Endodermal cell (in vitro differentiated cells): ENCODE data around the gene KRTAP19-7. TPM values are rescaled to one million over a fixed set of nuclear protein-coding genes. Genes with fewer than 3 reads are reported as not detected.

ENCODE experiments used
- DNase-seq: peaks from one replicate; pipeline ENCODE4 v3.0.0-alpha.2; 2017
- H3K27ac ChIP-seq: 2 replicates; pipeline ENCODE4 v1.5.1; 2013; ENCODE audit warnings: mild to moderate bottlenecking, low read depth, low read length, moderate library complexity
- H3K27me3 ChIP-seq: 2 replicates; pipeline ENCODE4 v1.6.1; 2013; ENCODE audit warnings: mild to moderate bottlenecking, low read length, moderate library complexity; ENCODE audit not compliant: insufficient read depth, control insufficient read depth, poor library complexity, severe bottlenecking
- H3K36me3 ChIP-seq: 2 replicates; pipeline ENCODE4 v1.7.0; 2013; ENCODE audit warnings: mild to moderate bottlenecking, low read length, moderate library complexity; ENCODE audit not compliant: control insufficient read depth, insufficient read depth
- H3K4me1 ChIP-seq: one replicate; pipeline ENCODE4 v1.7.0; 2013; ENCODE audit warnings: low read length; ENCODE audit not compliant: control insufficient read depth, insufficient read depth
- H3K4me3 ChIP-seq: 2 replicates; pipeline ENCODE4 v1.5.1; 2013; ENCODE audit warnings: mild to moderate bottlenecking, low read length, moderate library complexity
- H3K9ac ChIP-seq: 2 replicates; pipeline ENCODE4 v1.6.1; 2013; ENCODE audit warnings: mild to moderate bottlenecking, low read length, moderate library complexity; ENCODE audit not compliant: poor library complexity, severe bottlenecking; ENCODE audit errors: extremely low read depth
- H3K9me3 ChIP-seq: 2 replicates; pipeline ENCODE4 v1.6.1; 2013; ENCODE audit warnings: mild to moderate bottlenecking, low read length, moderate library complexity; ENCODE audit not compliant: control insufficient read depth
- H3K27ac Mint-ChIP-seq: 2 replicates; pipeline ENCODE4 v1.8.0; 2020; ENCODE audit warnings: mixed read lengths
- H3K27me3 Mint-ChIP-seq: 2 replicates; pipeline ENCODE4 v1.8.0; 2021; ENCODE audit warnings: mild to moderate bottlenecking, mixed read lengths; ENCODE audit not compliant: insufficient read depth
- H3K36me3 Mint-ChIP-seq: 2 replicates; pipeline ENCODE4 v1.8.0; 2020; ENCODE audit warnings: low read depth, mixed read lengths
- H3K4me1 Mint-ChIP-seq: 2 replicates; pipeline ENCODE4 v1.8.0; 2020; ENCODE audit warnings: mixed read lengths
- H3K4me3 Mint-ChIP-seq: 2 replicates; pipeline ENCODE4 v1.8.0; 2020; ENCODE audit warnings: mild to moderate bottlenecking, moderate library complexity, mixed read lengths
- H3K9me3 Mint-ChIP-seq: 2 replicates; pipeline ENCODE4 v1.8.0; 2020; ENCODE audit warnings: mild to moderate bottlenecking, mixed read lengths
- CTCF ChIP-seq: fragments of 200-600 bp; sonication (generic); conservative IDR thresholded peaks from 2 replicates; pipeline ENCODE4 v1.5.0; 2021; ENCODE audit warnings: antibody characterized with exemption, mild to moderate bottlenecking
- WGBS, 2 experiments: methylation state at CpG; one replicate each; pipeline versions ENCODE4 v1.1.5 to v1.1.7; 2013; ENCODE audit warnings: missing lambda C conversion rate in 2 of 2, mixed read lengths in 1 of 2; ENCODE audit not compliant: insufficient coverage in 1 of 2, insufficient read length in 1 of 2; 5-methylcytosine and 5-hydroxymethylcytosine counted together
- total RNA-seq, 2 donors: library from RNA; stranded (reverse); fragmentation: NEBNext Ultra II Directional in 1 of 2; extraction: Animal tissue kit (Norgen Biotek cat#: 25700) in 1 of 2; gene quantifications; 2 replicates in 1 of 2; 3 replicates in 1 of 2; pipeline ENCODE4 v1.2.1, GENCODE V29; 2021

The KRTAP19-7 gene
- total RNA-seq, 2 donors from 2014 or later: not detected

- no peaks in the 10 kb centered on the region for H3K27me3 Mint-ChIP-seq
- TF ChIP-seq CTCF: no peak
- Histone ChIP-seq H3K27ac (no peak overlapping the region), H3K27me3 (no peaks in the 10 kb centered on the region), H3K36me3 (no peaks in the 10 kb centered on the region), H3K4me3 (no peak overlapping the region), H3K9me3 (no peaks in the 10 kb centered on the region), H3K9ac (no peak overlapping the region), H3K4me1 (no peaks in the 10 kb centered on the region)
- no peak overlapping the region for H3K27ac Mint-ChIP-seq
- DNase-seq: no peak
- H3K9me3 Mint-ChIP-seq: peaks cover 33% of the 10 kb centered on the region
- 91% methylated on average over 1 of the region's 1 CpG; no CpG with 5 or more reads in 1 of the 2 experiments for WGBS, 2 experiments
- H3K36me3 Mint-ChIP-seq: no peaks in the 10 kb centered on the region
- no peak overlapping the region for H3K4me3 Mint-ChIP-seq
- no peaks in the 10 kb centered on the region for H3K4me1 Mint-ChIP-seq
Measured at GRCh38 chr21:30552782-30553181, 8.3 kb downstream of the KRTAP19-7 start.

GRCh38 chr21:30541764-30542163, 19.4 kb downstream of the KRTAP19-7 start, which contains the start of gene KRTAP19-6:
Gene KRTAP19-6 (minus strand): TSS chr21:30541864. CDS start chr21:30541833, 31 bp downstream.
- peaks cover 25% of the 10 kb centered on the region for H3K9me3 Mint-ChIP-seq
- no peak for TF ChIP-seq CTCF
- 86 to 100% methylated on average over 1 of the region's 1 CpG for WGBS, 2 experiments
- no peaks in the 10 kb centered on the region for H3K36me3 Mint-ChIP-seq
- H3K4me3 Mint-ChIP-seq: no peak within 1 kb of the TSS
- Histone ChIP-seq H3K27ac (no peak within 1 kb of the TSS), H3K4me3 (no peak within 1 kb of the TSS), H3K4me1 (no peaks in the 10 kb centered on the region), H3K9ac (no peak within 1 kb of the TSS), H3K9me3 (no peaks in the 10 kb centered on the region), H3K36me3 (no peaks in the 10 kb centered on the region), H3K27me3 (no peaks in the 10 kb centered on the region)
- no peaks in the 10 kb centered on the region for H3K27me3 Mint-ChIP-seq
- no peaks in the 10 kb centered on the region for H3K4me1 Mint-ChIP-seq
- no peak for DNase-seq
- no peak within 1 kb of the TSS for H3K27ac Mint-ChIP-seq

GRCh38 chr21:30518876-30519275, 42.2 kb downstream of the KRTAP19-7 start:
- Histone ChIP-seq H3K27me3 (no peaks in the 10 kb centered on the region), H3K9ac (no peak overlapping the region), H3K27ac (no peak overlapping the region), H3K4me3 (no peak overlapping the region), H3K4me1 (no peaks in the 10 kb centered on the region), H3K36me3 (no peaks in the 10 kb centered on the region), H3K9me3 (peaks cover 6% of the 10 kb centered on the region)
- Mint-ChIP-seq H3K4me3 (no peak overlapping the region), H3K36me3 (no peaks in the 10 kb centered on the region), H3K27ac (no peak overlapping the region), H3K27me3 (no peaks in the 10 kb centered on the region), H3K4me1 (no peaks in the 10 kb centered on the region), H3K9me3 (peaks cover 13% of the 10 kb centered on the region)
- 91% methylated on average over 1 of the region's 1 CpG; no CpG with 5 or more reads in 1 of the 2 experiments for WGBS, 2 experiments
- no peak for TF ChIP-seq CTCF
- DNase-seq: no peak
